ENCODE results near the gene C2CD4C.
"Not testable (repeated sequence)": the region's sequence is repeated elsewhere in the genome, so short reads cannot be mapped to it uniquely, and the experiment has no call there.

The C2CD4C gene

GRCh38 chr19:398719-399118 is 10.2 kb downstream of the C2CD4C start:
- DNase-seq (ENCODE audit: low spot score), result no peak

DNA sequence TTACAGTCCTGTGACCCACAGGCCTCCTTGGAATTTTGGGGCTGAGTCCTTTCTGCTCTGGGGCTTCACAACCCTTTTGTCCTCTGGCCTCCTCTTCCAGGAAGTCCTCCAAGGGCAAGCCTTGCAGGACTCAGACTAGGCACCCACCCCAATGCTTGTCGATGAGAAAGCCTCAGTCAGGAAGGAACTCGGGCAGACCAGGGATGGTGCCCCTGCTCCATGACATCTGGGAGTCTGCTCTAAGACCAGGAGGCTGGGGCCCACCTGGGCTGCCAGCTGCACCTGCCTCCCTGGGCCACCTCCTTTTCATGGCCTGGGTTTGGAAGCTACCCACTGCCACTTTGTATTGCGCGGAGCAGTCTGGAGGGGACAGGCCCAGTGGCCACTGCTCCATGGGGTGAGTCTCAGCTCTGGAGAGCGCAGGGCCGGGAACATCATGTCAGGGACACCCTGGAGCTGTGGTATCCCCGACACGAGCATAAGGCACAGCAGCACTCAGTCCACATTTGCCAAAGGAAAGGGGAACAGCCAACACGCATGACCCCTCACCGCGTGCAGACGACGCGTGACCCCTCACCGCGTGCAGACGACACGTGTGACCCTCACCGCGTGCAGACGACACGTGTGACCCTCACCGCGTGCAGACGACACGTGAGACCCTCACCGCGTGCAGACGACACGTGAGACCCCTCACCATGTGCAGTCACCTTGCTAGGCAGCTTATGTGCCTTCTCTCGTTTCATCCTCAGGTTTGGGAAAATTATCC is 10.8 kb downstream of the C2CD4C start:
- no peak for DNase-seq (ENCODE audit: low spot score)

- DNase-seq (ENCODE audit: low spot score), result no peak
Observed at GRCh38 chr19:397321-397720, 11.6 kb downstream of the C2CD4C start.

GRCh38 chr19:395467-395866 is 13.5 kb downstream of the C2CD4C start:
- no peak for DNase-seq (ENCODE audit: low spot score)

DNA sequence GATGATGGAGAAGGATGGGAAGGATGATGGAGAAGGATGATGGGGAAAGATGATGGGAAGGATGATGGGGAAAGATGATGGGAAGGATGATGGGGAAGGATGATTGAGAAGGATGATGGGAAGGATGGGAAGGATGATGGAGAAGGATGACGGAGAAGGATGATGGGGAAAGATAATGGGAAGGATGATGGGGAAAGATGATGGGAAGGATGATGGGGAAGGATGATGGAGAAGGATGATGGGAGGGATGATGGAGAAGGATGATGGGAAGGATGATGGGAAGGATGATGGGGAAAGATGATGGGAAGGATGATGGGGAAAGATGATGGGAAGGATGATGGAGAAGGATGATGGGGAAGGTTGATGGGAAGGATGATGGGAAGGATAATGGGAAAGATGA is 14.1 kb downstream of the C2CD4C start:
- not testable (repeated sequence) for DNase-seq (ENCODE audit: low spot score)

GRCh38 chr19:393560-393959 is 15.4 kb downstream of the C2CD4C start:
- DNase-seq (ENCODE audit: low spot score), result not testable (repeated sequence)

DNA sequence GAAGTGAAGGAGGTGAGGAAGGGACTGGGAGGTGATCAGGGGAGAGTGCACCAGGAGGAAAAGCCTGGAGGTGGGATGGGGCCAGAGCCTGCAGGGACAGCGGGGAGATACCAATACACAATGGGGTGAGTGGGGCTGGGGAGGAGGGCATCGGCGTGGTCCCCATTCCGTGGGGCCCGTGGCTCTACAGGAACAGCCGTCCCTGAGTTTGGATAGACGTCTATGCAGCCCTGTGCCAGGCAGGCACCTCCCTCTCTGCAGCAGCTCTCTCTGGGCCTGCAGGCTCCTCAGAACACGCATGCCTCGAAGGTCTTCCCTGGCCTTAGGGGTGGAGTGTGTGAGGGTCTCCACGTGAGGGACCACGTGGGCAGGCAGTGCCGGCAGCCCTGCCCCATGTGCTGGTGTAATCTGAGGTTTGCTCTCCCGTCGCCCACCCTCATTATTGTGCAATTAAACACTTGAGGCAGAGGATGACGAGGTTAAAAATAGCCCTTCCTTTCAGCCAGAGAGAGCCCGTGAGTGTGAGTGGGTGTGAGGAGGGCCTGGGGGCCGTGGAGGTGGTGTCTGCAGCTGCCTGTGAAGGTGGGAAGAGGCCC is 16.5 kb downstream of the C2CD4C start:
- DNase-seq (ENCODE audit: low spot score), result no peak

DNA sequence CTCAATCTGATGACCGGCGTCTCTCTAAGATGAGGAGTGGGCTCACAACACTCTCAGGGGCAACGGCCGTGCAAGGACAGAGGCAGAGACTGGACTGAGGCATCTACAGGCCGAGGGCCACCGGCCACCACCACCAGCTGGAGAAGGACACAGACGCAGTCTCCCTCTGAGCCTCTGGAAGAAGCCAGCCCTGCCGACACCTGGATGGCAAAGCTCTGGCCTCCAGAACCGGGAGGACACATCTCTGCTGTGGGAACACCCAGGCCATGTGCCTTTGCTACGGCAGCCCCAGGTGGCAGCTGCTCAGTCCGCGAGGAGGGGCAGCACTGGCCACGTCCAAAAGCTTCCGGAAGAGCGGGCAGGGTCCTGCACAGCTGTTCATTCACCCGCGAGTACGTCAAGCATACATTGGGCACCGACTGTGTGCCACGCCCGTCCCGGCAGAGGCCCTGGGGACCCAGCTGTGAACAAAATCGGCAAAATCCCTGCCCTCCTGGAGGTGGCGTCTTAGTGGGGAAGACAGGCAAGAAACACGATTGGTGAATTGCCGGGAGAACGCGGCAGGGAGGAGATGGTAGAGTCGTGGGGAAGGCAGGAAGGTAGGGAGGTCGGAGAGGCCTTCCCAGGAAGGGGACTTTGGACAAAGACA is 17.1 kb downstream of the C2CD4C start:
- DNase-seq (ENCODE audit: low spot score), result no peak

DNA sequence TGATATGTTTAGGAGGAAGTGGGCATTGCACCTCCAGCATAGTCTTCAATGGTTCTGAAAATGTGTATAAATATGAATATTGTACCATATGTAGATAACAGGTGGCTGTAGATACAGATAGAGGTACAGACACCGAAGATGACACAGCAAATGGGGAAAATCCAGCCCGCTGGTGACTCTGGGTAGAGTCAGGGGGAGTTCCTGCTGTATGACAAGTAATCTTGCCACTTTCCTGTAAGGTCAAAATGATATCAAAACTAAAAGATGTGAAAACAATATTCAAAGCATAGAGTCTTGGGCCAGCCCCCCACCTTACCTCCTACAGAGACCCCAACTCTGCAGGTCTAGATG is 17.8 kb downstream of the C2CD4C start:
- no peak for DNase-seq (ENCODE audit: low spot score)

DNA sequence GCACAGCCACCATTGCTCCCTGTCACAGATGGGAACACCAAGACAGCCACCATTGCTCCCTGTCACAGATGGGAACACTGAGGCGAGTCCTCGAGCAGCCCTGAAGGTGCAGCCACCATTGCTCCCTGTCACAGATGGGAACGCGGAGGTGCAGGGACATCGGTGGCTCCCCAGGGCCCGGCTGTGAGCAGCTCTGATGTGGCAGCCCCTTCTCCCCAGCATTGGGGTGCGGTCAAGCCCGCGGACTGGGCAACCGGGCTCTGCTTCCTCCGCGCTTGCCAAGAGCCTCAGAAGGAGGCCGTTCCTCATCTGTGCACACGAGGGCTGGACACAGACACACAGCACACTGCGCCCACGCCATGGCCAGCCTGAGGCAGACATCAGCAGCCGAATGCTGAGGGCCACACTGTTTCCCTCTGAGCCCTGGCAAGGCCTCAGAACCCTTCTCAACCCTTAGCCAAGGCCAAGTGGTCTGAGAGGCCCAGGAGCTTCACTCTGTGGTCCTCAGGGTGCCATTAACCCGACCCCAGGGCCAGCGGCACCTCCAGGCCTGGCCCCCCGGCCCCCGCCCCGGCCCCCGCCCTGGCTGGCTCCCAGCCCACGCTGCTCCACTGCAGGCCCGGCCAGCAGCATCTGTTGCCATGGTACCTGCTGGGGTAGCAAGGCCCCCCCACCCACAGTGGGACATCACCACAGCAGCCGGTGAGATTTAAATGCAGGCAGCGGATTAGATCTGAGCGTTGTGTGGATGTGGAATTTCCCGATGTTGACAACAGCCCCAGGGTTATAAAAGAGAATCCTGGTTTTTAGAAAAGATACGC is 18.4 kb downstream of the C2CD4C start:
- no peak for DNase-seq (ENCODE audit: low spot score)

DNA sequence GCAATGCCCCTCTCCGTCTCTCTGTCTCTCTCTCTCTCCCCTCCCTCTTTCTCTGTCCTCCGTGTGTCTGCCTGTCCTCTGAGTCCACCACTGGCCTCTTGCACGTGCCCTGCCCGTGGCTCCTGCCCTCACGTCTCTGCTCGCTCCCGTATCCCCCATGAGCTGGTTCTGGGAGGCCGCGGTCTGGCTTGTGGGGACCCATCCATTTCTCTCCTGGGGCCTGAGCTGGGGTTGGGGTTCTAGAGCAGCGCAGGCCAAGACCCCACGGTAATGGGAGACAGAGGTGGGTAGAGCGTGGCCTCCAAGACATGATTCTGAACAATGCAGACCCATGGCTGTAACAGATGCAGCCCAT is 19.0 kb downstream of the C2CD4C start:
- no peak for DNase-seq (ENCODE audit: low spot score)

- DNase-seq (ENCODE audit: low spot score), result no peak
Observed at GRCh38 chr19:389255-389934, 19.6 kb downstream of the C2CD4C start.

GRCh38 chr19:388691-389090 is 20.3 kb downstream of the C2CD4C start:
- DNase-seq (ENCODE audit: low spot score), result no peak

DNA sequence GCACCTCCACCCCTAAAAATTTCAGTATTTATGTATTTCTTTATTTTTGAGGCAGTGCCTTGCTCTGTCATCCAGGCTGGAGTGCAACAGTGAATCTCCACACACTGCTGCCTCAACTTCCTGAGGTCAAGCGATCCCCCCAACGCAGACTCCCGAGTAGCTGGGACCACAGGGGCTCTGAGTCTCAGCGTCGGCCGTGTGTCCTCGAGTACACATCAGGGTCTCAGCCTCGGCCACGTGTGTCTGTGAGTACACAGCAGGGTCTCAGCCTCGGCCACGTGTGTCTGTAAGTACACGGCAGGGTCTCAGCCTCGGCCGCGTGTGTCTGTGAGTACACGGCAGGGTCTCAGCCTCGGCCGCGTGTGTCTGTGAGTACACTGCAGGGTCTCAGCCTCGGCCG is 21.2 kb downstream of the C2CD4C start:
- DNase-seq (ENCODE audit: low spot score), result no peak

- DNase-seq (ENCODE audit: low spot score), result not testable (repeated sequence)
Observed at GRCh38 chr19:386632-387301, 22.2 kb downstream of the C2CD4C start.

DNA sequence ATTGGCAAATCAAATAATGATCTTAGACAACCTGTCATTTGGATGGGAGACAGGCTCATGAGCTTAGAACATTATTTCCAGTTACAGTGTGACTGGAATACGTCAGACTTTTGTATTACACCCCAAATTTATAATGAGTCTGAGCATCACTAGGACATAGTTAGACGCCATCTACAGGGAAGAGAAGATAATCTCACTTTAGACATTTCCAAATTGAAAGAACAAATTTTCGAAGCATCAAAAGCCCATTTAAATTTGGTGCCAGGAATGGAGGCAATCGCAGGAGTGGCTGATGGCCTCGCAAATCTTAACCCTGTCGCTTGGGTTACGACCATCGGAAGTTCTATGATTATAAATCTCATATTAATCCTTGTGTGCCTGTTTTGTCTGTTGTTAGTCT is 22.8 kb downstream of the C2CD4C start:
- not testable (repeated sequence) for DNase-seq (ENCODE audit: low spot score)

- DNase-seq (ENCODE audit: low spot score), result no peak
Observed at GRCh38 chr19:384799-385169, 24.2 kb downstream of the C2CD4C start.

DNA sequence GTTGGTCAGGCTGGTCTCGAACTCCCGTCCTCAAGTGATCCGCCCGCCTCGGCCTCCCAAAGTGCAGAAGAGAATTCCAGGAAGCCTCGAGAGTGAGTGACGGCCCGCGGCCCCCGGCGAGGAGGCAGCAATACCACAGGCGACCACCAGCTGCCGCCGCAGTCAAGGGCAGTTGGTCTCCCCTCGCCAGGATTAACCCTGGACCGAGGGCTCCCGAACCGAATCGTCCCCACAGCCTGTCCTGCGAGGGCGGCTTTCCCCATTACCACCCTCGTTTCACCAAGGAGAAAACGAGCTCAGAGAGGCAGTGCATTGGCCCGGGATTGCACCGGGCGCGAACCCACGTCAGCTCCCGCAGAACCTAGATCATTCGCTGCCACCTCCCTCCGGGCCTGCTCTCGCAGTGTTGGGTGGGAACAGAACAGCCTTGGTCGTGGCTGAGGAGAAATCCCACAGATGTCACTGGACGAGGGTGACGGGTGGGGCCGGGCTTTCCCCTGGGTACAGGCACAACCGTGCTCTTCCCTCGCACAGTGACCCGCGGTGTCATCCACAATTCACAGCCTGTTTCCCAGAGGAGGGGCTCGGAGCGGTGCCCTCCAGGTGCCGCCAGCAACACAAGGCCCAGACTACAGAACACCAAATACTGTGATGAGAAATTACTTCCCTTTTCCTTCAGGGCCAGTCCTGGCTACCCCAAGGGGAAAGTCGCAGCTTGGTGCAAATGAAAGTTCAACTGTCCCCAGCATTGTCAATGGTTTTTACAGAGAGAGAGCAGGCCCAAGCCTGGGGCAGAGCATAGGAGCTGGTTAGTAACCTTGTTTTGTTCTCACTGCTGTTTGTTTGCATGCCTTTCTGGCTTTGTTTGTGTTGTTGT is 24.8 kb downstream of the C2CD4C start:
- DNase-seq (ENCODE audit: low spot score), result no peak

GRCh38 chr19:383040-383439 is 25.9 kb downstream of the C2CD4C start:
- no peak for DNase-seq (ENCODE audit: low spot score)

DNA sequence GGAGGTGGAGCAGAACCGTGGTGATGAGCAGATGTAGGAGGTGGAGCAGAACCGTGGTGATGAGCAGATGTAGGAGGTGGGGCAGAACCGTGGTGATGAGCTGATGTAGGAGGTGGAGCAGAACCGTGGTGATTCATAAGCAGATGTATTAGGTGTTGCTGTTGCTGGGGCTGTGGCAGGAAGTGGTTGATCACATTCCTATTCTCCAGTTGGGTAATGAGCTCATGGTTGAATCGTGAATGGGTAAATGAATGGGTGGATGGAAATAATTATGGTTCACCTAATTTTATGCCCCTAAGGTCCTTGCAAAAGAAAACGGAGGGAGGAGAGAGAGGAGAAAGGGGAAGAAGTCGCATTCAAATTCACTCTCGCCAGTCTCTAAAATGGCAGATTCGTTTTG is 26.4 kb downstream of the C2CD4C start:
- DNase-seq (ENCODE audit: low spot score), result peak; percentile 61

DNA sequence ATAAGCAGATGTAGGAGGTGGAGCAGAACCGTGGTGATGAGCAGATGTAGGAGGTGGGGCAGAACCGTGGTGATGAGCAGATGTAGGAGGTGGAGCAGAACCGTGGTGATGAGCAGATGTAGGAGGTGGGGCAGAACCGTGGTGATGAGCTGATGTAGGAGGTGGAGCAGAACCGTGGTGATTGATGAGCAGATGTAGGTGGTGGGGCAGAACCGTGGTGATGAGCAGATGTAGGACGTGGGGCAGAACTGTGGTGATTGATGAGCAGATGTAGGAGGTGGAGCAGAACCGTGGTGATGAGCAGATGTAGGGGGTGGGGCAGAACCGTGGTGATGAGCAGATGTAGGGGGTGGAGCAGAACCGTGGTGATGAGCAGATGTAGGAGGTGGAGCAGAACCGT is 27.0 kb downstream of the C2CD4C start:
- DNase-seq (ENCODE audit: low spot score), result not testable (repeated sequence)

All from RKO (cell line).